Measurements from ENCODE around the gene POP4. TPM values are rescaled to one million over a fixed set of nuclear protein-coding genes. Genes with fewer than 3 reads are reported as not detected.

Gene POP4
- total and polyA plus RNA-seq, 2 of the 8 experiments (the other 6 are each of a cell fraction or from before 2014, with no cell fraction given), result 29.1 to 41.5 TPM

- peaks cover 0 to 2% of the 10 kb centered on the region in 2 experiments for H4K20me1 ChIP-seq (replicated peaks in 1 of 2; ENCODE audit: control insufficient read depth in 1 of 2, insufficient read depth in 2 of 2, low read length in 2 of 2)
- H2BK12ac ChIP-seq (ENCODE audit: low read depth, low read length), result no peak overlapping the region
- no peaks in the 10 kb centered on the region for H3K4me1 ChIP-seq (replicated peaks in 1 of 4; ENCODE audit: control insufficient read depth in 3 of 4, insufficient read depth in 4 of 4, low read length in 3 of 4)
- peaks cover 0 to under 1% (median 0%) of the 10 kb centered on the region in 4 experiments; a peak in 3 of 7 replicates for H3K27me3 ChIP-seq (replicated peaks in 1 of 4; ENCODE audit: control insufficient read depth in 3 of 4, extremely low read depth in 1 of 4, insufficient read depth in 3 of 4, low read length in 3 of 4)
- no peak overlapping the region for H3K56ac ChIP-seq (replicated peaks; ENCODE audit: insufficient read length, low read depth, low read length)
- H3K4me2 ChIP-seq (ENCODE audit: insufficient read depth in 1 of 2, low read depth in 2 of 2, low read length in 2 of 2), result no peak overlapping the region
- H3K79me1 ChIP-seq (ENCODE audit: low read depth, low read length), result no peaks in the 10 kb centered on the region
- H3K9me3 ChIP-seq (ENCODE audit: insufficient read depth in 2 of 2, low read depth in 1 of 2, low read length in 1 of 2), result no peaks in the 10 kb centered on the region
- H3K23me2 ChIP-seq (ENCODE audit: low read depth, low read length), result no peaks in the 10 kb centered on the region
- H2BK15ac ChIP-seq (ENCODE audit: low read length), result no peak overlapping the region
- no peak overlapping the region for H2BK5ac ChIP-seq (ENCODE audit: low read depth, low read length)
- DNase-seq (ENCODE audit: low read depth in 1 of 2, low spot score in 2 of 2), result no peak
- H3K9ac ChIP-seq (replicated peaks in 1 of 4; ENCODE audit: extremely low read depth in 1 of 4, low read depth in 3 of 4, low read length in 3 of 4), result no peak overlapping the region
- no peak overlapping the region for H3K4me3 ChIP-seq (ENCODE audit: extremely low read depth in 1 of 4, insufficient read depth in 2 of 4, low read depth in 3 of 4, low read length in 4 of 4)
- no peak overlapping the region for H2AFZ ChIP-seq (ENCODE audit: low read length)
- no peak for TF ChIP-seq TEAD4 (IDR thresholded peaks at IDR 0.05; ENCODE audit: low read depth, low read length)
- TF ChIP-seq SP2 (IDR thresholded peaks at IDR 0.05; ENCODE audit: low read length), result no peak
- no peak for TF ChIP-seq SIN3A (conservative IDR thresholded peaks at IDR 0.05 in 1 of 2, IDR thresholded peaks at IDR 0.05 in 1 of 2; ENCODE audit: low read depth in 1 of 2, low read length in 2 of 2)
- TF ChIP-seq PHF8 (conservative IDR thresholded peaks at IDR 0.05; ENCODE audit: low read depth, low read length), result no peak
- TF ChIP-seq KDM1A (IDR thresholded peaks at IDR 0.05; ENCODE audit: borderline replicate concordance, low read length), result no peak
- no peak for TF ChIP-seq SIRT6 (IDR thresholded peaks at IDR 0.05; ENCODE audit: low read length)
- TF ChIP-seq SP1 (IDR thresholded peaks at IDR 0.05; ENCODE audit: low read depth, low read length), result no peak
- H2AK5ac ChIP-seq (ENCODE audit: low read depth, low read length), result no peak overlapping the region
- WGBS, 2 experiments (ENCODE audit: extremely low coverage in 1 of 2, insufficient coverage in 1 of 2, insufficient read length in 1 of 2, insufficient replicate concordance in 2 of 2, low coverage in 1 of 2, low lambda C conversion rate in 2 of 2, missing lambda C conversion rate in 1 of 2), result 90% methylated on average over 2 of the region's 2 CpGs; no CpG with 5 or more reads in 1 of the 2 experiments
- H3K27ac ChIP-seq (ENCODE audit: low read depth, low read length), result no peak overlapping the region
- H3K36me3 ChIP-seq (ENCODE audit: control insufficient read depth in 2 of 4, insufficient read depth in 4 of 4, low read length in 3 of 4), result no peaks in the 10 kb centered on the region
- no peak overlapping the region for H2BK120ac ChIP-seq (replicated peaks; ENCODE audit: low read depth, low read length)
- no peak overlapping the region for H3K18ac ChIP-seq (ENCODE audit: extremely low read depth, low read length)
- H3K4ac ChIP-seq (replicated peaks; ENCODE audit: insufficient read length, low read depth, low read length), result no peak overlapping the region
- no peak overlapping the region for H2BK20ac ChIP-seq (ENCODE audit: low read length)
- no peak overlapping the region for H4K8ac ChIP-seq (ENCODE audit: extremely low read depth, insufficient read depth, low read length)
- no peak for FAIRE-seq
- no peak overlapping the region for H4K91ac ChIP-seq (replicated peaks; ENCODE audit: insufficient read length, low read length)
- ChIA-PET POLR2A (ENCODE audit: partially characterized antibody) (no interaction called here), CTCF (ENCODE audit: partially characterized antibody) (interaction anchor here (0.9 to 4.0 kb wide), 3 partner anchors 11 to 57 kb away, joined by 4 to 14 read pairs (median 4); no protein-coding TSS in a partner anchor)
- H4K5ac ChIP-seq (ENCODE audit: insufficient read length, low read depth, low read length), result no peak overlapping the region
- no peaks in the 10 kb centered on the region for H3K79me2 ChIP-seq (ENCODE audit: control insufficient read depth in 1 of 2, insufficient read depth in 2 of 2, low read length in 2 of 2)
- H3K23ac ChIP-seq (ENCODE audit: insufficient read length), result no peak overlapping the region
- H3K14ac ChIP-seq (ENCODE audit: insufficient read length), result no peak overlapping the region
Measured at GRCh38 chr19:29586401-29586800, 19.7 kb upstream of the POP4 start.
